B cell (primary cell): ENCODE measurements around the gene METTL5. TPM values are rescaled to one million over a fixed set of nuclear protein-coding genes. Genes with fewer than 3 reads are reported as not detected.

ENCODE experiments used
- ATAC-seq: fragments of 200-7000 bp; cut with Tn5 transposase; one replicate; pipeline ENCODE4 v1.10.0; 2021; ENCODE audit warnings: low read depth, mild to moderate bottlenecking, moderate number of reproducible peaks, moderate library complexity
- CTCF ChIA-PET: fragments of 350-600 bp; sonication (Branson Sonifier 250); formaldehyde crosslinking; loops from one replicate; lab custom pipeline; 2021; ENCODE audit warnings: antibody characterized with exemption, inconsistent platforms; lab: Charles Lee
- POLR2A ChIA-PET: fragments of 350-600 bp; sonication (Branson Sonifier 250); formaldehyde crosslinking; loops from one replicate; lab custom pipeline; 2021; ENCODE audit warnings: antibody characterized with exemption; lab: Charles Lee
- DNase-seq: peaks from one replicate; pipeline ENCODE4 v3.0.0; 2013
- H2AFZ ChIP-seq: 2 replicates; pipeline ENCODE4 v1.6.1; 2012; ENCODE audit warnings: mild to moderate bottlenecking, low read depth, low read length; ENCODE audit not compliant: insufficient read depth, poor library complexity, severe bottlenecking
- H3K27ac ChIP-seq, 2 donors: 1 replicate in 1 of 2; 2 replicates in 1 of 2; pipeline ENCODE4 v1.5.1; 2012 to 2013; ENCODE audit warnings: low read length in 2 of 2, mild to moderate bottlenecking in 2 of 2, moderate library complexity in 1 of 2
- H3K27me3 ChIP-seq, 4 experiments: fragments of 200-600 bp in 1 of 4; sonication (generic) in 1 of 4; replicated peaks in 1 of 4; 1 replicate in 2 of 4; 2 replicates in 2 of 4; pipeline versions ENCODE4 v1.6.1 to v1.7.0; 2013 to 2016; ENCODE audit warnings: low read length in 3 of 4, mild to moderate bottlenecking in 2 of 4, mixed read lengths in 1 of 4, moderate library complexity in 1 of 4; ENCODE audit not compliant: insufficient read depth in 4 of 4, control insufficient read depth in 3 of 4; ENCODE audit errors: control extremely low read depth in 1 of 4
- H3K36me3 ChIP-seq, 2 experiments: replicated peaks in 1 of 2; 1 replicate in 1 of 2; 2 replicates in 1 of 2; pipeline versions ENCODE4 v1.6.1 to v1.7.1; 2013; ENCODE audit warnings: low read length in 1 of 2; ENCODE audit not compliant: insufficient read depth in 2 of 2, control insufficient read depth in 1 of 2; ENCODE audit errors: control extremely low read depth in 1 of 2, extremely low read depth in 1 of 2
- H3K4me1 ChIP-seq, 2 donors: fragments of 200-600 bp in 1 of 2; sonication (generic) in 1 of 2; 1 replicate in 1 of 2; 2 replicates in 1 of 2; pipeline versions ENCODE4 v1.5.1 to v1.6.1; 2013 to 2017; ENCODE audit warnings: low read length in 2 of 2; ENCODE audit not compliant: control insufficient read depth in 2 of 2, insufficient read depth in 2 of 2
- H3K4me2 ChIP-seq: replicated peaks from 2 replicates; pipeline ENCODE3; 2012; ENCODE audit warnings: mild to moderate bottlenecking, low read depth, low read length; ENCODE audit not compliant: poor library complexity, severe bottlenecking
- H3K4me3 ChIP-seq, 5 experiments: fragments of 200-600 bp in 1 of 5; sonication (generic) in 1 of 5; 1 replicate in 3 of 5; 2 replicates in 2 of 5; pipeline versions ENCODE4 v1.5.1 to v1.7.0; 2011 to 2016; ENCODE audit warnings: low read length in 4 of 5, mild to moderate bottlenecking in 4 of 5, low read depth in 2 of 5, control low read depth in 1 of 5, moderate library complexity in 1 of 5; ENCODE audit not compliant: insufficient read depth in 1 of 5; ENCODE audit errors: control extremely low read depth in 1 of 5, extremely low read depth in 1 of 5
- H3K79me2 ChIP-seq: fragments of 200-600 bp; sonication (generic); one replicate; pipeline ENCODE4 v1.6.0; 2016; ENCODE audit warnings: low read length; ENCODE audit not compliant: control insufficient read depth, insufficient read depth
- H3K9ac ChIP-seq: fragments of 200-600 bp; sonication (generic); 2 replicates; pipeline ENCODE4 v1.6.1; 2017; ENCODE audit warnings: mild to moderate bottlenecking, low read length, moderate library complexity
- H3K9me3 ChIP-seq, 3 donors: one replicate each; pipeline versions ENCODE4 v1.6.1 to v1.7.1; 2013; ENCODE audit warnings: low read length in 2 of 3; ENCODE audit not compliant: control insufficient read depth in 2 of 3, insufficient read depth in 1 of 3; ENCODE audit errors: control extremely low read depth in 1 of 3
- H4K20me1 ChIP-seq: 2 replicates; pipeline ENCODE4 v1.6.0; 2012; ENCODE audit warnings: mild to moderate bottlenecking, low read length; ENCODE audit not compliant: insufficient read depth, control insufficient read depth, poor library complexity, severe bottlenecking
- H3K27ac Mint-ChIP-seq: one replicate; pipeline ENCODE4 v1.8.0; 2021; ENCODE audit warnings: mixed read lengths
- H3K27me3 Mint-ChIP-seq: one replicate; pipeline ENCODE4 v1.8.0; 2021; ENCODE audit warnings: mixed read lengths
- H3K4me1 Mint-ChIP-seq: one replicate; pipeline ENCODE4 v1.8.0; 2021; ENCODE audit warnings: mixed read lengths
- H3K4me3 Mint-ChIP-seq: one replicate; pipeline ENCODE4 v1.8.0; 2021; ENCODE audit warnings: mixed read lengths
- H3K9me3 Mint-ChIP-seq: one replicate; pipeline ENCODE4 v1.8.0; 2022; ENCODE audit warnings: mixed read lengths; ENCODE audit not compliant: insufficient read depth
- EZH2 ChIP-seq: IDR thresholded peaks from 2 replicates; pipeline ENCODE4 v1.6.1; 2012; ENCODE audit warnings: borderline replicate concordance, low read depth, mild to moderate bottlenecking, moderate library complexity, low read length; ENCODE audit not compliant: insufficient read depth, poor library complexity, severe bottlenecking
- WGBS: methylation state at CpG from one replicate; pipeline ENCODE4 v1.1.5; 2013; ENCODE audit warnings: missing lambda C conversion rate; ENCODE audit not compliant: insufficient coverage; 5-methylcytosine and 5-hydroxymethylcytosine counted together
- intact Hi-C: fragments of 100-400 bp; cut with micrococcal nuclease; formaldehyde crosslinking; loops from one replicate; pipeline ENCODE4 v1.10.0; 2022
- polyA plus RNA-seq: library from polyadenylated mRNA; depleted of rRNA; stranded (reverse); fragments of >200 nt; gene quantifications from 2 replicates; pipeline ENCODE4 v1.2.3, GENCODE V29; 2012
- total RNA-seq, 2 donors: library from RNA; stranded (reverse); fragments of 120-200 nt in 1 of 2; gene quantifications; 1 replicate in 1 of 2; 2 replicates in 1 of 2; pipeline versions ENCODE4 v1.2.3 to v1.2.4, GENCODE V29; 2013 to 2022
- TF ChIP-seq, protein P1 (sequence below): fragments of 200-600 bp; IDR thresholded peaks from one replicate; pipeline ENCODE4 v1.8.0; 2022; ENCODE audit warnings: antibody characterized with exemption, mild to moderate bottlenecking

Gene METTL5
- total and polyA plus RNA-seq, 2 donors (not counting 1 experiment from before 2014, with no cell fraction given) = 12.7 to 36.4 TPM

DNA sequence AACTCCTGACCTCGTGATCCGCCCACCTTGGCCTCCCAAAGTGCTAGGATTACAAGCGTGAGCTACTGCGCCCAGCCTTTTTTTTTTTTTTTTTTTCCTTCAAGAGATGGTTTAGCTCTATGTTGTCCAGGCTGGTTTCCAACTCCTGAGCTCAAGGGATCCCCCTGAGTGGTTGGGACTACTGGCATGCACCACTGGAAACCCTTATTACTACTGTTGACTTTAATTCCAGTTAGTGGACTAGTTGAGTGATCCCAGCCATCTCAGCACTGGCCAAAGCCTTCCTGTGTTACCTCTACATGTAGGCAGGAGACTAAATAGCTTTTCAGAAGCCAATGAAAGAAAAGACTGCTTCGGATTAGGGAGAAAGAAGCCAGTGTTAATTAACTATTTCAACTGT is 34.1 kb downstream of the METTL5 start:
- Histone ChIP-seq H2AFZ (no peak overlapping the region), H3K9me3 (no peaks in the 10 kb centered on the region), H3K4me1 (peaks cover 5 to 7% of the 10 kb centered on the region in 2 donors), H3K79me2 (no peaks in the 10 kb centered on the region), H3K27me3 (peaks cover 0 to 14% (median 0%) of the 10 kb centered on the region in 4 experiments), H4K20me1 (no peaks in the 10 kb centered on the region), H3K27ac (no peak overlapping the region), H3K4me2 (no peak overlapping the region), H3K9ac (no peak overlapping the region), H3K4me3 (no peak overlapping the region), H3K36me3 (no peaks in the 10 kb centered on the region)
- ChIA-PET POLR2A (no interaction called here), CTCF (interaction anchor here (0.7 to 0.9 kb wide), 5 partner anchors 11 to 1885 kb away, joined by 3 read pairs; partner anchors contain the start of gene UBR3)
- Mint-ChIP-seq H3K4me3 (no peak overlapping the region), H3K27ac (no peak overlapping the region), H3K27me3 (peaks cover 21% of the 10 kb centered on the region), H3K9me3 (no peaks in the 10 kb centered on the region), H3K4me1 (peaks cover 6% of the 10 kb centered on the region)
- intact Hi-C loops = no loop called here
- no peak for TF ChIP-seq EZH2
- TF ChIP-seq, protein P1, sequence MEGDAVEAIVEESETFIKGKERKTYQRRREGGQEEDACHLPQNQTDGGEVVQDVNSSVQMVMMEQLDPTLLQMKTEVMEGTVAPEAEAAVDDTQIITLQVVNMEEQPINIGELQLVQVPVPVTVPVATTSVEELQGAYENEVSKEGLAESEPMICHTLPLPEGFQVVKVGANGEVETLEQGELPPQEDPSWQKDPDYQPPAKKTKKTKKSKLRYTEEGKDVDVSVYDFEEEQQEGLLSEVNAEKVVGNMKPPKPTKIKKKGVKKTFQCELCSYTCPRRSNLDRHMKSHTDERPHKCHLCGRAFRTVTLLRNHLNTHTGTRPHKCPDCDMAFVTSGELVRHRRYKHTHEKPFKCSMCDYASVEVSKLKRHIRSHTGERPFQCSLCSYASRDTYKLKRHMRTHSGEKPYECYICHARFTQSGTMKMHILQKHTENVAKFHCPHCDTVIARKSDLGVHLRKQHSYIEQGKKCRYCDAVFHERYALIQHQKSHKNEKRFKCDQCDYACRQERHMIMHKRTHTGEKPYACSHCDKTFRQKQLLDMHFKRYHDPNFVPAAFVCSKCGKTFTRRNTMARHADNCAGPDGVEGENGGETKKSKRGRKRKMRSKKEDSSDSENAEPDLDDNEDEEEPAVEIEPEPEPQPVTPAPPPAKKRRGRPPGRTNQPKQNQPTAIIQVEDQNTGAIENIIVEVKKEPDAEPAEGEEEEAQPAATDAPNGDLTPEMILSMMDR = no peak
- DNase-seq = no peak
- ATAC-seq = no peak
- no CpG with 5 or more reads among the region's 5 CpGs for WGBS

GRCh38 chr2:169782513-169782912 is 42.2 kb downstream of the METTL5 start:
- CTCF ChIA-PET = no interaction called here
- H3K9me3 ChIP-seq = no peaks in the 10 kb centered on the region
- WGBS = no CpG with 5 or more reads among the region's 1 CpG
- peaks cover 11% of the 10 kb centered on the region for H3K27me3 Mint-ChIP-seq
- no peaks in the 10 kb centered on the region for H4K20me1 ChIP-seq
- H3K79me2 ChIP-seq = no peaks in the 10 kb centered on the region
- H3K27me3 ChIP-seq = no peaks in the 10 kb centered on the region
- no peak for ATAC-seq
- H3K9ac ChIP-seq = no peak overlapping the region
- no peaks in the 10 kb centered on the region for H3K9me3 Mint-ChIP-seq
- no peaks in the 10 kb centered on the region for H3K4me1 ChIP-seq
- H3K4me2 ChIP-seq = no peak overlapping the region
- no peaks in the 10 kb centered on the region for H3K4me1 Mint-ChIP-seq
- no peak overlapping the region for H3K27ac ChIP-seq
- DNase-seq = no peak
- no peak overlapping the region for H2AFZ ChIP-seq
- POLR2A ChIA-PET = no interaction called here
- TF ChIP-seq, protein P1 = no peak
- H3K4me3 ChIP-seq = no peak overlapping the region
- no peaks in the 10 kb centered on the region for H3K36me3 ChIP-seq
- H3K4me3 Mint-ChIP-seq = no peak overlapping the region
- intact Hi-C loops = no loop called here
- H3K27ac Mint-ChIP-seq = no peak overlapping the region
